ENCODE measurements around the gene CARD9.

The CARD9 gene

DNA sequence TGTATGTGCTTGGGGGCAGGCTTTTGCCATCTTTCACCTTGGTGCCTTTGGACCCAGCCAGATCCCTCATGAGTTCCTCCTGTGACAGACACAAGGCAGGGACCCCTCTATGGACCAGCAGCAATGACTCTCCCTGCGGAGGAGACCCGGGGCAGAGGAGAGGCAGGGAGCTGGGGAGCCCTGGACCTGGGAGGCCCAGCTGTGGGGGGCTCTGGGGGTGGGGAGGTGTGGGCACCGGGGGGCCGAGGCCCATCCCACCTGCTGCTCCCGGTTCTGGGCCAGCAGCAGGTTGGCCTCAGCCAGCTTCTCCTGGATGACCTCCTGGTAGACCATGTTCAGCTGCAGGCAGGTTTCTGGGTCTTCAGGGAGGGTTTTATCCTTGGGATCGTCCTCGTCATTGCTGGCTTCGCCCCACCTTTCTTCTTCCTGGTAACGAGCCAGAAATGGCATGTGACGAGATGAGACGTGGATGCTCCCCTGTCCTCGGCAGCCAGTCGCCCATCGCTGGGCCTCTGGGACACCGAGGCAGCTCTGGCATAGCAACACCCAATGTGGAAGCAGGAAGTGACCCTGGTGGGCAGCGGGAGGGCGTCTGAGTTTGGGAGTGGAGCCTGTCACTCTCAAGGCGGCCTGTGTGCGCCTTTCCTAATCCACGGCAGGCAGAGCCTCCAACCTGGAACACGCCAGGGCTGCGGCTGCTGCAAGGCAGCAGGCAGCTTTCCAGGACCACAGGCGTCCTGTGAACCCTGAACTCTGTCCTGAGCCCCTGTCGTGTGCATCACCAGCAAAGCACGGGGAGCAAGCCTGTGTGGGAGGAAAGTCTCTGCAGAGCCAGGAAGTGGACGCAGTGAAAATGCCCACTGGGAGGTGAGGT lies 22.1 kb upstream of the CARD9 start:
- in situ Hi-C loops (cut with MboI; ENCODE audit: low sequenced_read_pairs): no loop called here
- Histone ChIP-seq H3K9me3 (no peaks in the 10 kb centered on the region), H3K36me3 (replicated peaks) (peaks cover 76% of the 10 kb centered on the region), H3K27me3 (ENCODE audit: low read depth) (no peaks in the 10 kb centered on the region), H3K4me1 (peaks cover 9% of the 10 kb centered on the region; the same call in 1 of the 2 replicates), H3K4me3 (no peak overlapping the region)
- no peak for DNase-seq (ENCODE audit: low spot score in 2 of 2)

DNA sequence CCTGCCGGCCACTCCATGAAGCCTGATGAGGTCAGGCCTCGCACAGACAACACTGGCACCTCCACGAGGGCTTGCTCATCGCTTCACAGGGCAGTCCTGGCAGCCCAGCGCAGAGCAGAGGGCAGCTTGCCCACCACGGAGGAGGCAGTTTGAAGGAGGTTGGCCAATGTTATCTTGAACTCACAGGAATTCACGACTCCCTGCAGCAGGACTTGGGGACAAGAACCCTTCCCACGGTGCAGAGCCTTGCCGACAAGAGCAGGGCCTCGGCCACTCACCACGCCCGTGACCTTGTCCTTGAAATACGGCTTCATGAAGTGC lies 21.5 kb upstream of the CARD9 start:
- Histone ChIP-seq H3K4me3 (no peak overlapping the region), H3K36me3 (replicated peaks) (peaks cover 78% of the 10 kb centered on the region), H3K4me1 (peaks cover 5% of the 10 kb centered on the region; the same call in 1 of the 2 replicates), H3K27me3 (ENCODE audit: low read depth) (no peaks in the 10 kb centered on the region), H3K9me3 (no peaks in the 10 kb centered on the region)
- in situ Hi-C loops (cut with MboI; ENCODE audit: low sequenced_read_pairs): no loop called here
- no peak for DNase-seq (ENCODE audit: low spot score in 2 of 2)

DNA sequence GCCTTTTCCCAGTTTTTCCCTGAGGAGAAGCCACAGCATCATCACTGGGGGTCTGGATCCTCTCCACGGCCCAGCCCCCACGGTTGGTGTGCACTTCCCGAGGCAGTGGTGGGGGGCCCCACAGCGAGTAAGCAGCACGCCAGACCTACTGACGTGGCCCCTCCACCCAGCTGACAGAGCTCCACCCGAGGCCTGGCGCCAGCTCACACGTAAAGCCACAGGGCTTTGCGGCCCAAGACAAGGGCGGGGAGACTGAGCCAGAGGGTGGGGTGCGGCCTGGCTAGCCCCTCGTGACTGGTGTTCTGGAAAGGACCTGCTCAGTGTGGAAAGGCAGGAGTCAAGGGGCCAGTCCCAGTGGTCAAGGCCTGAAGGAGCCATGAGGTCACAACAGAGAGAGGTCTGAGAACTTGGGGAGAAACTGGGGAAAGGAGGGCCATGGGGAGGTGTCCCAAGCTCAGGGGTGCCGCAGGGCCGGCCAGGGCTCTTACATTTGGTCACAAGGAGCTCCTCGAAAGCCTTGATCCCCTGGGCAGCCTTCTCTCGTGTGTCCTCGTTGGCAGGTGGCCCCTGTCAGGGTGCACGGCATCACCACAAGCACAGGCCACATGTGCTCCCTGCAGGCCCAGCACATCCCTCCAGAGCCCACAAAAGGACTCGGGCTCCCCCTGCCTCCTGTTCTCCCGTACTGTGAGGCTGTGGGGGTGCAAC lies 21.0 kb upstream of the CARD9 start:
- H3K9me3 ChIP-seq: no peaks in the 10 kb centered on the region
- in situ Hi-C loops (cut with MboI; ENCODE audit: low sequenced_read_pairs): no loop called here
- H3K36me3 ChIP-seq (replicated peaks): peaks cover 83% of the 10 kb centered on the region
- DNase-seq (ENCODE audit: low spot score in 2 of 2): no peak
- peaks cover 5% of the 10 kb centered on the region; the same call in 1 of the 2 replicates for H3K4me1 ChIP-seq
- H3K4me3 ChIP-seq: no peak overlapping the region
- H3K27me3 ChIP-seq (ENCODE audit: low read depth): no peaks in the 10 kb centered on the region

DNA sequence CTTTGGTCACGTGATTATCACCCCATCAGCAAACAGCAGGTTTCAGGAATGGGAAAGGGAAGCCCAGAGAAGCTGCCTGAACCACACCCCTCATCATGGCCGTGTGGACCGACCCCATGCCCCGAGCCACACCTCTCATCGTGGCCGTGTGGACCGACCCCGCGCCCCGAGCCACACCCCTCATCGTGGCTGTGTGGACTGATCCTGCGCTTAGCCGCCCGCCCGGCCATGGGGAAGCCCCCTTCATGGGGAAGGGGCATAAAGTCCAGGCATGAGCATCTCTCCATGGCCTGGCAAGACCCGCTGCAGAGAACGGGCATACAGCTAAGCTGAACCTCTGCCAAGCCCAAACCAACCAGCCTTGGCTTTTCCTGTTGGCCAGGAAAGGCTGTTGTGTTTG lies 20.1 kb upstream of the CARD9 start:
- DNase-seq (ENCODE audit: low spot score in 2 of 2): no peak
- Histone ChIP-seq H3K27me3 (ENCODE audit: low read depth) (no peaks in the 10 kb centered on the region), H3K4me3 (no peak overlapping the region), H3K9me3 (no peaks in the 10 kb centered on the region), H3K36me3 (replicated peaks) (peaks cover 90% of the 10 kb centered on the region), H3K4me1 (peaks cover 2% of the 10 kb centered on the region; the same call in 1 of the 2 replicates)
- in situ Hi-C loops (cut with MboI; ENCODE audit: low sequenced_read_pairs): no loop called here

GRCh38 chr9:136392538-136393449 lies 19.3 kb upstream of the CARD9 start:
- in situ Hi-C loops (cut with MboI; ENCODE audit: low sequenced_read_pairs): no loop called here
- no peaks in the 10 kb centered on the region for H3K9me3 ChIP-seq

GRCh38 chr9:136391737-136392537 lies 18.5 kb upstream of the CARD9 start:
- Histone ChIP-seq H3K27me3 (ENCODE audit: low read depth) (no peaks in the 10 kb centered on the region), H3K4me1 (no peaks in the 10 kb centered on the region), H3K4me3 (no peak overlapping the region), H3K36me3 (replicated peaks) (peaks cover 93% of the 10 kb centered on the region), H3K9me3 (no peaks in the 10 kb centered on the region)
- in situ Hi-C loops (cut with MboI; ENCODE audit: low sequenced_read_pairs): no loop called here
- DNase-seq (ENCODE audit: low spot score in 2 of 2): no peak

More at GRCh38 chr9:136392538-136393449, 19.3 kb upstream of the CARD9 start:
- no peak overlapping the region for H3K4me3 ChIP-seq
- DNase-seq (ENCODE audit: low spot score in 2 of 2): no peak
- H3K4me1 ChIP-seq: no peaks in the 10 kb centered on the region
- peaks cover 89% of the 10 kb centered on the region for H3K36me3 ChIP-seq (replicated peaks)
- H3K27me3 ChIP-seq (ENCODE audit: low read depth): no peaks in the 10 kb centered on the region

- H3K9me3 ChIP-seq: no peaks in the 10 kb centered on the region
- peaks cover 82% of the 10 kb centered on the region for H3K36me3 ChIP-seq (replicated peaks)
- no peaks in the 10 kb centered on the region for H3K27me3 ChIP-seq (ENCODE audit: low read depth)
- no peaks in the 10 kb centered on the region for H3K4me1 ChIP-seq
- no peak overlapping the region for H3K4me3 ChIP-seq
- DNase-seq (ENCODE audit: low spot score in 2 of 2): no peak
- in situ Hi-C loops (cut with MboI; ENCODE audit: low sequenced_read_pairs): no loop called here
Observed at GRCh38 chr9:136389396-136389795, 15.9 kb upstream of the CARD9 start.

DNA sequence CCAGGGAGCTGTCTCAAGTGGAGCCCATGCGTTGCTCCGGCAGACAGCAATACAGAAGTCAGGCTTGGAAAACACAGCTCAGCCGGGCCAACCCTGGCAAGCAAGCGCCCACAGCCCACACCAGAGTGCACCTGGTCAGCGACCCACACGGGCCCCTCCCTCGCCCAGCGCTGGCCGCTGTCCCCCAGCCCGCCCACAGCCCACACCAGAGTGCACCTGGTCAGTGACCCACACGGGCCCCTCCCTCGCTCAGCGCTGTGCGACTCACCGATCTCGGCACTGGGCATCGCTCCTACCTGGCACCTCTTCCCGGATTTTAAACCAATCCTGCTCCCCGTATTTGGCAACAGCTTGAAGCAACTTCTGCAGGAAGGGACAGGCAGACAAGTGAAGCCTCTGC lies 13.7 kb upstream of the CARD9 start:
- Histone ChIP-seq H3K36me3 (replicated peaks) (peaks cover 82% of the 10 kb centered on the region), H3K4me1 (no peaks in the 10 kb centered on the region), H3K9me3 (no peaks in the 10 kb centered on the region), H3K27me3 (ENCODE audit: low read depth) (no peaks in the 10 kb centered on the region), H3K4me3 (no peak overlapping the region)
- DNase-seq (ENCODE audit: low spot score in 2 of 2): no peak
- in situ Hi-C loops (cut with MboI; ENCODE audit: low sequenced_read_pairs): no loop called here

DNA sequence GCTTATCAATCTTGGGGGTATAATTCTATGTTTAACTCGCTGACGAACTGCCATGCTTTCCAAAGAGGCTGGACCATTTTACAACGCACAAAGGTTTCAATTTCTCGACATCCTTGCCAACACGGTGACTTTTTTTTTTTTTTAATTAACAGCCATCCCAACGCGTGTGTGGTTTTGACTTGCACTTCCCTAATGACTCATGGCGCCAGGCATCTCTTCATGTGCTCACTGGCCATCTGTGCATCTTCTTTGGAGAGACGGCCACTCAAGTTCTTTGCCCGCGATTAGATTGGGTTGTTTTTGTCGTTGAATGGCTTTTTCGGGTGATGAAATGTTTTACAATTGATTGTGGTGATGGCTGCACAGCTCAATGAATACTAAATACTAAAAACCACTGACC lies 12.5 kb upstream of the CARD9 start:
- Histone ChIP-seq H3K9me3 (no peaks in the 10 kb centered on the region), H3K27me3 (ENCODE audit: low read depth) (no peaks in the 10 kb centered on the region), H3K4me1 (no peaks in the 10 kb centered on the region), H3K36me3 (replicated peaks) (peaks cover 81% of the 10 kb centered on the region), H3K4me3 (no peak overlapping the region)
- in situ Hi-C loops (cut with MboI; ENCODE audit: low sequenced_read_pairs): no loop called here
- DNase-seq (ENCODE audit: low spot score in 2 of 2): no peak

DNA sequence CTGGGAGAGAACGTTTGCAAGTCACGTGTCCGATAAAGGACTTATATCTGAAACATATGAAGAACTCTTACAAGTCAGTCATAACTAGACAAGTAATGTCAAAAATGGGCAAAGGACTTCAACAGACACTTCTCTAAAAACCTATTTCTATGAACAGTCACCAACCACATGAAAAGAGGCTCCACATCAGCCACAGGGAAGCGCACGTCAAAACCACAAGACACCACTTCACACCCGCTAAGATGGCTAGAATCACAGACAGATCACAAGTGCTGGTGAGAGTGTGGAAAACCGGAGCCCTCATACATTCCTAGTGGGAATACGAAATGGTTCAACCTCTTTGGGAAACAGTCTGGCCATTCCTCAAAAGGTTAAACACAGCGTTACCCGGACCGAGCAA lies 11.5 kb upstream of the CARD9 start:
- no peaks in the 10 kb centered on the region for H3K4me1 ChIP-seq
- H3K27me3 ChIP-seq (ENCODE audit: low read depth): no peaks in the 10 kb centered on the region
- no peak overlapping the region for H3K4me3 ChIP-seq
- in situ Hi-C loops (cut with MboI; ENCODE audit: low sequenced_read_pairs): no loop called here
- H3K9me3 ChIP-seq: no peaks in the 10 kb centered on the region
- DNase-seq (ENCODE audit: low spot score in 2 of 2): no peak
- H3K36me3 ChIP-seq (replicated peaks): peaks cover 84% of the 10 kb centered on the region

GRCh38 chr9:136383436-136383835 lies 10.0 kb upstream of the CARD9 start:
- in situ Hi-C loops (cut with MboI; ENCODE audit: low sequenced_read_pairs): no loop called here
- H3K36me3 ChIP-seq (replicated peaks): peaks cover 83% of the 10 kb centered on the region

GRCh38 chr9:136381966-136382513 lies 8.6 kb upstream of the CARD9 start:
- no peak for DNase-seq (ENCODE audit: low spot score in 2 of 2)
- H3K36me3 ChIP-seq (replicated peaks): peaks cover 78% of the 10 kb centered on the region
- H3K9me3 ChIP-seq: no peaks in the 10 kb centered on the region
- H3K4me3 ChIP-seq: no peak overlapping the region
- no peaks in the 10 kb centered on the region for H3K4me1 ChIP-seq
- in situ Hi-C loops (cut with MboI; ENCODE audit: low sequenced_read_pairs): no loop called here
- H3K27me3 ChIP-seq (ENCODE audit: low read depth): no peaks in the 10 kb centered on the region

More at GRCh38 chr9:136383436-136383835, 10.0 kb upstream of the CARD9 start:
- Histone ChIP-seq H3K4me1 (no peaks in the 10 kb centered on the region), H3K4me3 (no peak overlapping the region), H3K9me3 (no peaks in the 10 kb centered on the region), H3K27me3 (ENCODE audit: low read depth) (no peaks in the 10 kb centered on the region)
- no peak for DNase-seq (ENCODE audit: low spot score in 2 of 2)

DNA sequence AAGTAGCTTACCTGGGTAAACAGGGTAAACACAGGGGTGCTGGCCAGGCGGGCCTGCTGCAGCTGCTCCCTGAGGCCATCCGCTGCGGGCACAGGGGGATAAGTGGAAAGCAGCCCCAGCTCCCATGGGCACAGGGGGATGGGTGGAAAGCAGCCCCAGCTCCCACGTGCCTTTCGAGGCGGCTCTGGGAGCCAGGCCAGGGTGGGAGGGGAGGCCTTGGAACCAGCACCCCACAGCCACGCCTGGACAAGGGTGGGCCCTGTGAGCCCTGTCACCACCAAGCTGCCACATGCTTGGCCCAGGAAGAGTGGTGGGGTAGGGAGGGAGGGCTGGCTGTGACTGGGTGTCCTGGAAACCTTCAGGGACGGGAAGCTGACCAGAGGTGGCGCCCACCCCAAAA lies 7.8 kb upstream of the CARD9 start:
- Histone ChIP-seq H3K36me3 (replicated peaks) (peaks cover 78% of the 10 kb centered on the region), H3K27me3 (ENCODE audit: low read depth) (no peaks in the 10 kb centered on the region), H3K9me3 (no peaks in the 10 kb centered on the region), H3K4me1 (no peaks in the 10 kb centered on the region), H3K4me3 (no peak overlapping the region)
- in situ Hi-C loops (cut with MboI; ENCODE audit: low sequenced_read_pairs): no loop called here
- DNase-seq (ENCODE audit: low spot score in 2 of 2): no peak

Data from HAP-1 (cell line).